HepG2 (cell line): Measurements from ENCODE around the gene CLPX. TPM values are rescaled to one million over a fixed set of nuclear protein-coding genes. Genes with fewer than 3 reads are reported as not detected.
A peak's percentile ranks its signal among the peaks of the same experiment; 100 is the strongest.
"Not testable (repeated sequence)": the region's sequence is repeated elsewhere in the genome, so short reads cannot be mapped to it uniquely, and the experiment has no call there.

Experiments
- ATAC-seq: fragments of 200-7000 bp; cut with Tn5 transposase; 3 replicates; pipeline ENCODE4 v1.9.1; 2020; ENCODE audit warnings: mild to moderate bottlenecking, moderate library complexity
- BruUV-seq: library from RNA; stranded (reverse); fragments of 400-500 nt; replicated peaks from 2 replicates; lab custom pipeline; 2021; lab: Mats Ljungman, UMichigan
- CTCF ChIA-PET: fragments of 300-600 bp; formaldehyde crosslinking; extraction: SDS; loops from one replicate; lab custom pipeline; 2021; ENCODE audit warnings: low total read pairs, inconsistent platforms, low intra/inter-chr PET ratio; lab: Yijun Ruan, JAX
- POLR2A ChIA-PET: fragments of 350-600 bp; sonication (Branson Sonifier 250); formaldehyde crosslinking; loops from one replicate; lab custom pipeline; 2020; ENCODE audit warnings: antibody characterized with exemption, inconsistent platforms; lab: Yijun Ruan, JAX
- DNase-seq: peaks from one replicate; pipeline ENCODE4 v3.0.0-alpha.2; 2015; ENCODE audit warnings: low spot score
- FAIRE-seq: peaks from 3 replicates; lab custom pipeline; 2011; peaks lifted over from hg19 to GRCh38; lab: Jason Lieb, UNC
- H2AFZ ChIP-seq: one replicate; pipeline ENCODE4 v1.6.1; 2011; ENCODE audit warnings: low read length, inconsistent platforms
- H3K27ac ChIP-seq: fragments of 300-600 bp; 3 replicates; pipeline ENCODE4 v1.8.0; 2011; ENCODE audit warnings: mixed run types, mild to moderate bottlenecking, mixed read lengths, low read length, inconsistent platforms; ENCODE audit not compliant: insufficient read depth; ENCODE audit errors: extremely low read length
- H3K27me3 ChIP-seq, 2 experiments: fragments of 200-600 bp in 1 of 2; 2 replicates in 1 of 2; 3 replicates in 1 of 2; pipeline versions ENCODE4 v1.6.0 to v1.8.0; 2011; ENCODE audit warnings: low read length in 2 of 2, mild to moderate bottlenecking in 2 of 2, moderate library complexity in 2 of 2, inconsistent platforms in 1 of 2; ENCODE audit not compliant: insufficient read depth in 2 of 2, control insufficient read depth in 1 of 2
- H3K36me3 ChIP-seq, 2 experiments: fragments of 200-600 bp in 1 of 2; replicated peaks in 1 of 2; 2 replicates in 1 of 2; 3 replicates in 1 of 2; pipeline versions ENCODE4 v1.5.1 to v1.8.0; 2011; ENCODE audit warnings: low read length in 2 of 2, inconsistent platforms in 1 of 2; ENCODE audit not compliant: insufficient read depth in 2 of 2, control insufficient read depth in 1 of 2
- H3K4me1 ChIP-seq: 2 replicates; pipeline ENCODE4 v1.5.1; 2012; ENCODE audit warnings: low read length, inconsistent platforms; ENCODE audit not compliant: insufficient read depth
- H3K4me2 ChIP-seq: 2 replicates; pipeline ENCODE4 v1.6.0; 2011; ENCODE audit warnings: low read depth, low read length, inconsistent platforms
- H3K4me3 ChIP-seq, 3 experiments: fragments of 200-600 bp in 1 of 3; sonication (generic), shearing (Covaris generic) in 1 of 3; replicated peaks in 1 of 3; 2 replicates each; pipeline ENCODE4 v1.5.1; 2011 to 2016; ENCODE audit warnings: low read length in 3 of 3, inconsistent platforms in 2 of 3, low read depth in 2 of 3, mild to moderate bottlenecking in 2 of 3, control low read depth in 1 of 3, mixed read lengths in 1 of 3; ENCODE audit not compliant: insufficient read depth in 1 of 3
- H3K79me2 ChIP-seq: one replicate; pipeline ENCODE4 v1.6.1; 2011; ENCODE audit warnings: low read length, inconsistent platforms; ENCODE audit not compliant: insufficient read depth
- H3K9ac ChIP-seq: 2 replicates; pipeline ENCODE4 v1.6.0; 2011; ENCODE audit warnings: mild to moderate bottlenecking, low read depth, low read length, inconsistent platforms; ENCODE audit not compliant: insufficient read depth
- H3K9me3 ChIP-seq: 2 replicates; pipeline ENCODE4 v1.5.1; 2012; ENCODE audit warnings: mild to moderate bottlenecking, low read length
- H4K20me1 ChIP-seq: 2 replicates; pipeline ENCODE4 v1.6.0; 2011; ENCODE audit warnings: inconsistent platforms, mild to moderate bottlenecking, low read length, moderate library complexity; ENCODE audit not compliant: insufficient read depth
- BRD4 ChIP-seq: sonication (generic); formaldehyde crosslinking; IDR thresholded peaks from 2 replicates; pipeline ENCODE4 v1.4.0; 2020; ENCODE audit warnings: missing genetic modification reagents
- FOXO1 ChIP-seq: sonication (generic); formaldehyde crosslinking; IDR thresholded peaks from 2 replicates; pipeline ENCODE4 v1.4.0; 2020; ENCODE audit warnings: missing genetic modification reagents
- GPN1 ChIP-seq: sonication (generic); formaldehyde crosslinking; IDR thresholded peaks from 2 replicates; pipeline ENCODE4 v1.5.1; 2020; ENCODE audit warnings: missing genetic modification reagents, borderline replicate concordance
- HCFC1 ChIP-seq: fragments of 150-350 bp; IDR thresholded peaks from 2 replicates; pipeline ENCODE4 v1.6.1; 2014; ENCODE audit warnings: low read depth, low read length
- IRF1 ChIP-seq: sonication (generic); formaldehyde crosslinking; IDR thresholded peaks from 2 replicates; pipeline ENCODE4 v1.4.0; 2020; ENCODE audit warnings: low read depth, mild to moderate bottlenecking, missing genetic modification reagents
- KAT7 ChIP-seq: IDR thresholded peaks from 2 replicates; pipeline ENCODE4 v1.6.1; 2018; ENCODE audit warnings: borderline replicate concordance, missing compliant biosample characterization
- LRRFIP1 ChIP-seq: sonication (generic); formaldehyde crosslinking; conservative IDR thresholded peaks from 2 replicates; pipeline ENCODE4 v1.4.0; 2020; ENCODE audit warnings: missing genetic modification reagents
- MXI1 ChIP-seq: IDR thresholded peaks from 3 replicates; pipeline ENCODE4 v1.6.1; 2012; ENCODE audit warnings: low read depth, low read length, inconsistent platforms, borderline replicate concordance
- YEATS2 ChIP-seq: sonication (generic); formaldehyde crosslinking; IDR thresholded peaks from 2 replicates; pipeline ENCODE4 v1.4.0; 2020; ENCODE audit warnings: missing genetic modification reagents, borderline replicate concordance
- ZFAT ChIP-seq: sonication (generic); formaldehyde crosslinking; conservative IDR thresholded peaks from 2 replicates; pipeline ENCODE4 v1.8.1; 2023; ENCODE audit warnings: missing genetic modification reagents, inconsistent platforms
- ZNF24 ChIP-seq: fragments of 450-650 bp; IDR thresholded peaks from 2 replicates; pipeline ENCODE4 v1.6.1; 2017; ENCODE audit warnings: antibody characterized with exemption, mild to moderate bottlenecking
- ZNF431 ChIP-seq: sonication (generic); formaldehyde crosslinking; IDR thresholded peaks from 2 replicates; pipeline ENCODE4 v1.9.0; 2022; ENCODE audit warnings: missing genetic modification reagents, low read depth, mild to moderate bottlenecking, borderline replicate concordance
- WGBS: methylation state at CpG from one replicate; pipeline ENCODE4 v1.1.6; 2017; ENCODE audit warnings: low lambda C conversion rate; 5-methylcytosine and 5-hydroxymethylcytosine counted together
- in situ Hi-C: cut with HindIII; loops from 2 replicates; pipeline ENCODE4 v1.10.0; 2017; ENCODE audit warnings: low pct_unique_long_range_greater_than_20kb; ENCODE audit not compliant: extremely low pct_ligation_motif_present
- intact Hi-C: fragments of 100-400 bp; cut with micrococcal nuclease; formaldehyde crosslinking; loops from one replicate; pipeline ENCODE4 v1.10.0; 2022; ENCODE audit not compliant: unreplicated experiment
- polyA plus RNA-seq, 8 experiments: library from polyadenylated mRNA; depleted of rRNA in 3 of 8; stranded (reverse) in 7 of 8; unstranded in 1 of 8; fragments of >200 nt; fragmentation: Illumina TruSeq in 4 of 8; extraction: Trizol in 4 of 8; gene quantifications; 2 replicates each; pipeline versions ENCODE4 v1.2.1 to v1.2.3, GENCODE V29; 2011 to 2016; ENCODE audit warnings: low read depth in 4 of 8, missing spikeins in 1 of 8, mixed read lengths in 1 of 8; ENCODE audit not compliant: insufficient read depth in 1 of 8
- total RNA-seq, 5 experiments: library from RNA; depleted of rRNA; stranded (reverse); fragments of >200 nt; fragmentation: Illumina TruSeq; extraction: Trizol; gene quantifications; 2 replicates each; pipeline ENCODE4 v1.2.3, GENCODE V29; 2016; ENCODE audit warnings: low read depth in 1 of 5

CLPX gene
- total and polyA plus RNA-seq, 2 of the 13 experiments (the other 11 are each of a cell fraction or from before 2014, with no cell fraction given), result 33.9 to 61.3 TPM

GRCh38 chr15:65226901-65227300 lies 41.8 kb upstream of the CLPX start:
- intact Hi-C loops, result not testable (repeated sequence)

GRCh38 chr15:65226221-65226620 lies 41.1 kb upstream of the CLPX start:
- Histone ChIP-seq H3K27me3 (no peaks in the 10 kb centered on the region; a peak in 1 of 5 replicates), H4K20me1 (no peaks in the 10 kb centered on the region), H3K27ac (no peak overlapping the region), H3K9me3 (no peaks in the 10 kb centered on the region), H2AFZ (no peak overlapping the region), H3K79me2 (no peaks in the 10 kb centered on the region), H3K4me1 (peaks cover 27% of the 10 kb centered on the region), H3K4me2 (no peak overlapping the region), H3K36me3 (no peaks in the 10 kb centered on the region), H3K9ac (no peak overlapping the region), H3K4me3 (no peak overlapping the region)
- 83% methylated on average over 3 of the region's 3 CpGs for WGBS
- no TSS peak for BruUV-seq
- ChIA-PET POLR2A (no interaction called here), CTCF (no interaction called here)
- TF ChIP-seq KAT7 (CRISPR knock-in tag) (no peak), IRF1 (CRISPR knock-in tag) (no peak), YEATS2 (CRISPR knock-in tag) (no peak), ZFAT (CRISPR knock-in tag) (no peak), LRRFIP1 (CRISPR knock-in tag) (no peak), ZNF24 (no peak), FOXO1 (no peak), HCFC1 (no peak), MXI1 (no peak), BRD4 (no peak), ZNF431 (CRISPR knock-in tag) (no peak), GPN1 (CRISPR knock-in tag) (no peak)
- peak; percentile 62 for ATAC-seq
- in situ Hi-C loops, result no loop called here
- DNase-seq, result no peak
- no peak for FAIRE-seq
- intact Hi-C loops, result no loop called here

More at GRCh38 chr15:65226901-65227300, 41.8 kb upstream of the CLPX start:
- H2AFZ ChIP-seq, BruUV-seq, H3K27ac ChIP-seq, DNase-seq, H3K9me3 ChIP-seq, ATAC-seq, FAIRE-seq, in situ Hi-C loops, H3K4me2 ChIP-seq, H3K9ac ChIP-seq, CTCF ChIA-PET, H3K36me3 ChIP-seq, H3K4me3 ChIP-seq, POLR2A ChIA-PET, H3K79me2 ChIP-seq, H4K20me1 ChIP-seq, H3K27me3 ChIP-seq: not testable (repeated sequence)
- peaks cover 25% of the 10 kb centered on the region for H3K4me1 ChIP-seq
- 23% methylated on average over 4 of the region's 10 CpGs for WGBS
